WTC11 (cell line): ENCODE measurements around the gene RYR3. TPM values are rescaled to one million over a fixed set of nuclear protein-coding genes. Genes with fewer than 3 reads are reported as not detected.
A peak's percentile ranks its signal among the peaks of the same experiment; 100 is the strongest.

Source experiments
- ATAC-seq: fragments of 200-7000 bp; cut with Tn5 transposase; 2 replicates; pipeline ENCODE4 v1.10.0; 2021; ENCODE audit warnings: mild to moderate bottlenecking, moderate library complexity
- CTCF ChIA-PET: fragments of 300-600 bp; sonication (Branson Sonifier 250); formaldehyde crosslinking; loops from one replicate; lab custom pipeline; 2021; ENCODE audit warnings: antibody characterized with exemption; lab: Charles Lee
- POLR2A ChIA-PET: fragments of 350-600 bp; sonication (Branson Sonifier 250); formaldehyde crosslinking; loops from one replicate; lab custom pipeline; 2021; ENCODE audit warnings: antibody characterized with exemption; lab: Charles Lee
- DNase-seq: peaks from one replicate; pipeline ENCODE4 v3.0.0; 2021; ENCODE audit warnings: low spot score
- H3K27ac Mint-ChIP-seq: 2 replicates; pipeline ENCODE4 v1.8.0; 2021; ENCODE audit warnings: mixed read lengths
- H3K27me3 Mint-ChIP-seq: 2 replicates; pipeline ENCODE4 v1.8.0; 2021; ENCODE audit warnings: low read depth, mild to moderate bottlenecking, moderate library complexity, mixed read lengths
- H3K36me3 Mint-ChIP-seq: 2 replicates; pipeline ENCODE4 v1.8.0; 2021; ENCODE audit warnings: mixed read lengths
- H3K4me1 Mint-ChIP-seq: 2 replicates; pipeline ENCODE4 v1.8.0; 2022; ENCODE audit warnings: mixed read lengths
- H3K4me3 Mint-ChIP-seq: 2 replicates; pipeline ENCODE4 v1.8.0; 2021; ENCODE audit warnings: mild to moderate bottlenecking, moderate library complexity, mixed read lengths
- H3K9me3 Mint-ChIP-seq: 2 replicates; pipeline ENCODE4 v1.8.0; 2021; ENCODE audit warnings: mixed read lengths
- AR ChIP-seq: fragments of 250-450 bp; sonication (Bioruptor Pico); IDR thresholded peaks from 2 replicates; pipeline ENCODE4 v1.9.0; 2021; ENCODE audit warnings: mild to moderate bottlenecking
- ATF1 ChIP-seq: sonication (generic); formaldehyde crosslinking; IDR thresholded peaks from 2 replicates; pipeline ENCODE4 v1.8.1; 2023; ENCODE audit warnings: mild to moderate bottlenecking, moderate library complexity, missing genetic modification reagents
- ATF3 ChIP-seq: sonication (generic); formaldehyde crosslinking; conservative IDR thresholded peaks from 2 replicates; pipeline ENCODE4 v1.8.1; 2022; ENCODE audit warnings: mild to moderate bottlenecking, missing genetic modification reagents
- E2F5 ChIP-seq: sonication (generic); formaldehyde crosslinking; IDR thresholded peaks from 2 replicates; pipeline ENCODE4 v1.8.1; 2022; ENCODE audit warnings: mild to moderate bottlenecking, moderate library complexity, missing genetic modification reagents
- ELF4 ChIP-seq: sonication (generic); formaldehyde crosslinking; IDR thresholded peaks from 2 replicates; pipeline ENCODE4 v1.8.1; 2022; ENCODE audit warnings: low read depth, mild to moderate bottlenecking, moderate library complexity, missing genetic modification reagents
- FOXP4 ChIP-seq: sonication (generic); formaldehyde crosslinking; IDR thresholded peaks from 2 replicates; pipeline ENCODE4 v1.8.0; 2022; ENCODE audit warnings: mild to moderate bottlenecking, missing genetic modification reagents
- HMGA2 ChIP-seq: fragments of 250-450 bp; sonication (Bioruptor Pico); IDR thresholded peaks from 2 replicates; pipeline ENCODE4 v1.4.0; 2021; ENCODE audit warnings: mild to moderate bottlenecking, moderate library complexity
- IRF1 ChIP-seq: sonication (generic); formaldehyde crosslinking; IDR thresholded peaks from 2 replicates; pipeline ENCODE4 v1.8.0; 2023; ENCODE audit warnings: missing genetic modification reagents
- JUN ChIP-seq: sonication (generic); formaldehyde crosslinking; IDR thresholded peaks from 2 replicates; pipeline ENCODE4 v1.8.0; 2023; ENCODE audit warnings: mild to moderate bottlenecking, missing genetic modification reagents
- MXD4 ChIP-seq: fragments of 250-450 bp; sonication (Bioruptor Pico); IDR thresholded peaks from 2 replicates; pipeline ENCODE4 v1.8.0; 2021; ENCODE audit warnings: mild to moderate bottlenecking, moderate library complexity, borderline replicate concordance
- NR2C2 ChIP-seq: sonication (generic); formaldehyde crosslinking; IDR thresholded peaks from 2 replicates; pipeline ENCODE4 v1.8.0; 2022; ENCODE audit warnings: mild to moderate bottlenecking, missing genetic modification reagents
- STAT6 ChIP-seq: sonication (generic); formaldehyde crosslinking; conservative IDR thresholded peaks from 2 replicates; pipeline ENCODE4 v1.8.1; 2023; ENCODE audit warnings: mild to moderate bottlenecking, low read depth, missing genetic modification reagents, moderate library complexity
- ZNF121 ChIP-seq: sonication (generic); formaldehyde crosslinking; IDR thresholded peaks from 2 replicates; pipeline ENCODE4 v1.8.0; 2023; ENCODE audit warnings: missing genetic modification reagents
- ZNF423 ChIP-seq: fragments of 250-450 bp; sonication (Bioruptor Pico); IDR thresholded peaks from 2 replicates; pipeline ENCODE4 v2.1.2; 2022; ENCODE audit warnings: mild to moderate bottlenecking, moderate library complexity
- total RNA-seq: library from RNA; stranded (reverse); gene quantifications from 3 replicates; pipeline ENCODE4 v1.2.3, GENCODE V29; 2021

RYR3 gene
- total RNA-seq, 1 experiment from 2014 or later, result 1.4 TPM

GRCh38 chr15:33872416-33873106 is 561.8 kb downstream of the RYR3 start:
- Mint-ChIP-seq H3K36me3 (no peaks in the 10 kb centered on the region), H3K4me1 (peaks cover 14% of the 10 kb centered on the region), H3K27ac (no peak overlapping the region), H3K4me3 (no peak overlapping the region), H3K27me3 (no peaks in the 10 kb centered on the region), H3K9me3 (no peaks in the 10 kb centered on the region)
- ATAC-seq (peak; percentile 46; the same call in 1 of the 2 replicates), DNase-seq (no peak)
- POLR2A ChIA-PET, result no interaction called here
- TF ChIP-seq AR, result no peak
- TF ChIP-seq ZNF121, result no peak
- TF ChIP-seq ATF1 (CRISPR knock-in tag), result no peak
- no peak for TF ChIP-seq STAT6 (CRISPR knock-in tag)
- TF ChIP-seq HMGA2 (CRISPR knock-in tag), result no peak
- TF ChIP-seq NR2C2 (CRISPR knock-in tag), result no peak
- CTCF ChIA-PET, result interaction anchor here (0.6 kb wide), 1 partner anchor 940 kb away, joined by 3 read pairs; no protein-coding TSS in a partner anchor

GRCh38 chr15:33874156-33874555 is 563.4 kb downstream of the RYR3 start:
- H3K9me3 Mint-ChIP-seq, result no peaks in the 10 kb centered on the region
- no peak overlapping the region for H3K4me3 Mint-ChIP-seq
- no peaks in the 10 kb centered on the region for H3K36me3 Mint-ChIP-seq
- CTCF ChIA-PET, result no interaction called here
- peak overlapping the region; percentile 55; the same call in 1 of the 2 replicates for H3K27ac Mint-ChIP-seq
- TF ChIP-seq MXD4 (CRISPR knock-in tag) (no peak), IRF1 (CRISPR knock-in tag) (no peak), ZNF423 (CRISPR knock-in tag) (no peak), ELF4 (no peak), FOXP4 (CRISPR knock-in tag) (no peak), E2F5 (CRISPR knock-in tag) (no peak), JUN (CRISPR knock-in tag) (no peak), ATF3 (CRISPR knock-in tag) (no peak)
- TF ChIP-seq, all 79 proteins: peak for 0
- Mint-ChIP-seq H3K4me1 (peaks cover 12% of the 10 kb centered on the region), H3K27me3 (no peaks in the 10 kb centered on the region)
- POLR2A ChIA-PET, result no interaction called here
- no peak for ATAC-seq
- DNase-seq, result no peak
